Smooth muscle cell (in vitro differentiated cells): ENCODE data around the gene FGF11. TPM values are rescaled to one million over a fixed set of nuclear protein-coding genes. Genes with fewer than 3 reads are reported as not detected.

Experiments
- DNase-seq: peaks from one replicate; lab custom pipeline; 2025; ENCODE audit not compliant: unreplicated experiment; lab: John Stamatoyannopoulos, UW
- H2AFZ ChIP-seq: fragments of 200-600 bp; sonication (generic); 2 replicates; pipeline ENCODE4 v1.6.0; 2016; ENCODE audit warnings: antibody characterized with exemption, low read depth, mild to moderate bottlenecking
- H3F3A ChIP-seq: fragments of 200-600 bp; sonication (generic); 2 replicates; pipeline ENCODE4 v1.6.0; 2017; ENCODE audit warnings: antibody characterized with exemption, low read depth
- H3K27ac ChIP-seq: fragments of 200-600 bp; sonication (generic); 2 replicates; pipeline ENCODE4 v1.5.1; 2016; ENCODE audit warnings: low read depth, mild to moderate bottlenecking
- H3K27me3 ChIP-seq: fragments of 200-600 bp; sonication (generic); 2 replicates; pipeline ENCODE4 v1.6.1; 2016; ENCODE audit warnings: low read depth, mild to moderate bottlenecking
- H3K36me3 ChIP-seq: fragments of 200-600 bp; sonication (generic); 2 replicates; pipeline ENCODE4 v1.5.1; 2016; ENCODE audit warnings: low read depth
- H3K4me1 ChIP-seq: fragments of 200-600 bp; sonication (generic); 2 replicates; pipeline ENCODE4 v1.5.1; 2016; ENCODE audit warnings: low read depth
- H3K4me2 ChIP-seq: fragments of 200-600 bp; sonication (generic); 2 replicates; pipeline ENCODE4 v1.6.0; 2016; ENCODE audit warnings: mild to moderate bottlenecking
- H3K4me3 ChIP-seq: fragments of 200-600 bp; sonication (generic); 2 replicates; pipeline ENCODE4 v1.5.1; 2016; ENCODE audit warnings: mild to moderate bottlenecking
- H3K79me2 ChIP-seq: fragments of 200-600 bp; sonication (generic); 2 replicates; pipeline ENCODE4 v1.6.0; 2016; ENCODE audit warnings: low read depth, mild to moderate bottlenecking
- H3K9ac ChIP-seq: fragments of 200-600 bp; sonication (generic); 2 replicates; pipeline ENCODE4 v1.6.0; 2016; ENCODE audit warnings: low read depth
- H3K9me3 ChIP-seq: fragments of 200-600 bp; sonication (generic); replicated peaks from 2 replicates; pipeline ENCODE4 v1.5.1; 2016; ENCODE audit warnings: low read depth
- H4K20me1 ChIP-seq: fragments of 200-600 bp; sonication (generic); 2 replicates; pipeline ENCODE4 v1.6.0; 2016; ENCODE audit warnings: low read depth
- CTCF ChIP-seq: fragments of 200-600 bp; sonication (generic); IDR thresholded peaks from 2 replicates; pipeline ENCODE4 v1.5.1; 2017; ENCODE audit warnings: borderline replicate concordance, mild to moderate bottlenecking, antibody characterized with exemption; ENCODE audit not compliant: insufficient read depth, poor library complexity, severe bottlenecking
- WGBS: methylation state at CpG from one replicate; pipeline ENCODE4 v1.1.7; 2016; ENCODE audit warnings: low lambda C conversion rate; 5-methylcytosine and 5-hydroxymethylcytosine counted together
- polyA plus RNA-seq: library from polyadenylated mRNA; unstranded; fragments of >200 nt; fragmentation: Nextera tagmentation; extraction: Ambion mirVana; gene quantifications from 2 replicates; pipeline ENCODE4 v1.2.1, GENCODE V29; 2016
- total RNA-seq: library from RNA; depleted of rRNA; stranded (reverse); fragments of >200 nt; gene quantifications from 2 replicates; pipeline ENCODE4 v1.2.3, GENCODE V29; 2014

The FGF11 gene
- total and polyA plus RNA-seq, 2 experiments from 2014 or later, result 13.9 to 21.3 TPM

- H3K9ac ChIP-seq, result no peak within 1 kb of the TSS
- WGBS, result 94% methylated on average over 17 of the region's 17 CpGs
These were observed 19.3 kb upstream of the FGF11 start, which contains the start of gene SPEM1 for GRCh38 chr17:7419819-7420610. Gene SPEM1, plus strand, starts transcription at chr17:7420324. Its CDS starts 61 bp downstream, at chr17:7420385.

GRCh38 chr17:7421186-7421585 lies 18.1 kb upstream of the FGF11 start:
- peaks cover 5% of the 10 kb centered on the region for H4K20me1 ChIP-seq
- H3K4me2 ChIP-seq, result no peak overlapping the region
- H3K27me3 ChIP-seq, result no peaks in the 10 kb centered on the region
- H3K79me2 ChIP-seq, result no peaks in the 10 kb centered on the region
- H3F3A ChIP-seq, result no peaks in the 10 kb centered on the region
- no peak overlapping the region for H2AFZ ChIP-seq
- TF ChIP-seq CTCF, result no peak
- no peaks in the 10 kb centered on the region for H3K36me3 ChIP-seq
- 91% methylated on average over 16 of the region's 16 CpGs for WGBS
- H3K9me3 ChIP-seq, result no peaks in the 10 kb centered on the region
- no peak for DNase-seq
- no peak overlapping the region for H3K9ac ChIP-seq
- H3K27ac ChIP-seq, result no peak overlapping the region
- H3K4me1 ChIP-seq, result no peaks in the 10 kb centered on the region
- H3K4me3 ChIP-seq, result no peak overlapping the region

More at GRCh38 chr17:7419819-7420610, 19.3 kb upstream of the FGF11 start, which contains the start of gene SPEM1:
- H3K27ac ChIP-seq, result no peak within 1 kb of the TSS
- no peak within 1 kb of the TSS for H2AFZ ChIP-seq
- no peak for DNase-seq
- H3K27me3 ChIP-seq, result no peaks in the 10 kb centered on the region
- H3F3A ChIP-seq, result no peaks in the 10 kb centered on the region
- no peaks in the 10 kb centered on the region for H3K9me3 ChIP-seq
- H3K4me2 ChIP-seq, result no peak within 1 kb of the TSS
- H4K20me1 ChIP-seq, result peaks cover 5% of the 10 kb centered on the region
- TF ChIP-seq CTCF, result no peak
- H3K4me3 ChIP-seq, result no peak within 1 kb of the TSS
- no peaks in the 10 kb centered on the region for H3K4me1 ChIP-seq
- H3K79me2 ChIP-seq, result no peaks in the 10 kb centered on the region
- no peaks in the 10 kb centered on the region for H3K36me3 ChIP-seq

GRCh38 chr17:7423679-7424078 lies 15.6 kb upstream of the FGF11 start:
- no peak for TF ChIP-seq CTCF
- H3K4me2 ChIP-seq, result no peak overlapping the region
- no peaks in the 10 kb centered on the region for H3F3A ChIP-seq
- H3K27me3 ChIP-seq, result no peaks in the 10 kb centered on the region
- H3K4me3 ChIP-seq, result no peak overlapping the region
- H3K36me3 ChIP-seq, result no peaks in the 10 kb centered on the region
- H3K9me3 ChIP-seq, result no peaks in the 10 kb centered on the region
- H3K79me2 ChIP-seq, result no peaks in the 10 kb centered on the region
- H3K9ac ChIP-seq, result no peak overlapping the region
- DNase-seq, result no peak
- no peaks in the 10 kb centered on the region for H3K4me1 ChIP-seq
- no peak overlapping the region for H2AFZ ChIP-seq
- H3K27ac ChIP-seq, result no peak overlapping the region
- H4K20me1 ChIP-seq, result no peaks in the 10 kb centered on the region
- WGBS, result 95% methylated on average over 4 of the region's 4 CpGs
